SK-N-MC (cell line): Measurements from ENCODE around the gene FUOM.

Experiments used
- EZH2 ChIP-seq: fragments of 200-600 bp; sonication (generic); IDR thresholded peaks from one replicate; pipeline ENCODE4 v1.6.1; 2017; ENCODE audit warnings: antibody characterized with exemption
- FOXP2 ChIP-seq: optimal IDR thresholded peaks from 2 replicates; pipeline ENCODE3; 2011; ENCODE audit warnings: mild to moderate bottlenecking, moderate library complexity; ENCODE audit not compliant: insufficient read depth; ENCODE audit errors: extremely low read length, control extremely low read depth
- POLR2AphosphoS5 ChIP-seq: IDR thresholded peaks from 2 replicates; pipeline ENCODE4 v1.6.1; 2012; ENCODE audit warnings: mild to moderate bottlenecking, low read depth, low read length, borderline replicate concordance

DNA sequence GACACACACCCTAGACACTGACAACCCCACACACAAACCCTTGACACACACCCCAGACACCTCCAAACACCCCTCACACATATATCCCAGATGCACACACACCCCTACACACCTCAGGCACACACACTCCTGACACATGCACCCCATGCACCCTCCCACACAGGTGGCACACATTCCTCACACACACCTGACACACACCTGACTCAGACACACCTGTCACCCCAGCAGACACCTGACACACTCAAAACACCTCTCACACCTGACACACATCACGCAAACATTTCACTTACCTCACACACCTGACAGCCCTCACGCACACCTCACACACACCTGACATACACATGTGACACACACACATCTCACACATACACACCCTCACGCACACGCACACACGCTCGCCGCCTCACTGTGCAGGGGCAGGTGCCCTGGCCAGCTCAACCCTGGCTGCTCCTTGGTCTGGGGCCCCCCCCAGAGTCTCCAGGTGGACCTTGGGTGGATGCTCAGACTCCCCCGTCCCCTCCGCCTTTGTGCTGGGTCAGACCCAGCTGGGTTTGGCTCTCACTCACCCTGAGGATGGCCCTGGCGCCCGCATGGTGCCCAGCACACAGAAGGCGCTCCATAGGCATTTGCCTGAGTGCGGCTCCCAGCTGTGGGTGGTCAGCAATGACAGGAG, 18.0 kb downstream of the FUOM start:
- TF ChIP-seq POLR2AphosphoS5 (no peak), EZH2 (no peak), FOXP2 (no peak)
